SH-SY5Y (cell line): Measurements from ENCODE around the gene TST.

Source experiments
- GATA2 ChIP-seq: IDR thresholded peaks from 2 replicates; pipeline ENCODE4 v1.6.1; 2011; ENCODE audit warnings: mild to moderate bottlenecking, low read depth, low read length
- GATA3 ChIP-seq: IDR thresholded peaks from 2 replicates; pipeline ENCODE4 v1.6.1; 2011; ENCODE audit warnings: low read depth, mild to moderate bottlenecking, low read length, moderate library complexity

GRCh38 chr22:36997746-36998145 is 21.5 kb downstream of the TST start:
- no peak for TF ChIP-seq GATA3
- TF ChIP-seq GATA2 = no peak
